SH-SY5Y (cell line): ENCODE data around the gene GBP7.
A peak's percentile ranks its signal among the peaks of the same experiment; 100 is the strongest.

Experiments used
- GATA2 ChIP-seq: IDR thresholded peaks from 2 replicates; pipeline ENCODE4 v1.6.1; 2011; ENCODE audit warnings: mild to moderate bottlenecking, low read depth, low read length
- GATA3 ChIP-seq: IDR thresholded peaks from 2 replicates; pipeline ENCODE4 v1.6.1; 2011; ENCODE audit warnings: low read depth, mild to moderate bottlenecking, low read length, moderate library complexity

The GBP7 gene

GRCh38 chr1:89175601-89176256 lies at the start of gene GBP7:
GBP7 (minus strand) TSS chr1:89176003; CDS start chr1:89171935, 4,068 bp downstream.
- TF ChIP-seq GATA2 (no peak), GATA3 (no peak)

- TF ChIP-seq GATA3 = no peak
- no peak for TF ChIP-seq GATA2
These were observed 45.5 kb upstream of the GBP7 start for GRCh38 chr1:89221341-89221740.

GRCh38 chr1:89213347-89213746 lies 37.5 kb upstream of the GBP7 start:
- TF ChIP-seq GATA3 (no peak), GATA2 (no peak)

- TF ChIP-seq GATA3 (no peak), GATA2 (no peak)
These were observed 35.3 kb upstream of the GBP7 start for GRCh38 chr1:89211035-89211634.

- TF ChIP-seq GATA2 (no peak), GATA3 (no peak)
These were observed 30.6 kb upstream of the GBP7 start for GRCh38 chr1:89206373-89206772.

GRCh38 chr1:89203166-89203565 lies 27.4 kb upstream of the GBP7 start:
- TF ChIP-seq GATA3 (no peak), GATA2 (no peak)

- peak; percentile 79; the same call in 1 of the 2 replicates for TF ChIP-seq GATA2
- TF ChIP-seq GATA3 = peak; percentile 92
These were observed 25.4 kb upstream of the GBP7 start for GRCh38 chr1:89201106-89201794.

GRCh38 chr1:89200663-89201062 lies 24.9 kb upstream of the GBP7 start:
- no peak for TF ChIP-seq GATA2
- TF ChIP-seq GATA3 = peak; percentile 98

GRCh38 chr1:89199525-89200031 lies 23.8 kb upstream of the GBP7 start:
- TF ChIP-seq GATA3 (no peak), GATA2 (no peak)

- TF ChIP-seq GATA3 (no peak), GATA2 (no peak)
These were observed 22.8 kb upstream of the GBP7 start, which contains the start of gene GBP4 for GRCh38 chr1:89198491-89199072. GBP4 (minus strand) TSS chr1:89198942; CDS start chr1:89198834, 108 bp downstream.

- TF ChIP-seq GATA2 (no peak), GATA3 (no peak)
These were observed 22.3 kb upstream of the GBP7 start for GRCh38 chr1:89198081-89198480.

- TF ChIP-seq GATA2 (no peak), GATA3 (no peak)
These were observed 19.7 kb upstream of the GBP7 start for GRCh38 chr1:89195476-89195875.

- TF ChIP-seq GATA2 (no peak), GATA3 (no peak)
These were observed 15.5 kb upstream of the GBP7 start for GRCh38 chr1:89191314-89191713.

- TF ChIP-seq GATA2 (no peak), GATA3 (no peak)
These were observed 14.2 kb upstream of the GBP7 start for GRCh38 chr1:89190017-89190416.

- no peak for TF ChIP-seq GATA3
- TF ChIP-seq GATA2 = no peak
These were observed 3.5 kb upstream of the GBP7 start for GRCh38 chr1:89179343-89179742.
